NB4 (cell line): ENCODE measurements around the gene ADAMTSL1.

Experiments
- DNase-seq: peaks from one replicate; pipeline ENCODE4 v3.0.0; 2010; ENCODE audit warnings: low read depth
- H3K4me3 ChIP-seq: one replicate; pipeline ENCODE4 v1.5.1; 2011; ENCODE audit warnings: mild to moderate bottlenecking, low read depth, low read length, moderate library complexity
- CTCF ChIP-seq: IDR thresholded peaks from one replicate; pipeline ENCODE4 v1.5.1; 2012; ENCODE audit warnings: low read depth, low read length
- MYC ChIP-seq: IDR thresholded peaks from 2 replicates; pipeline ENCODE4 v1.6.1; 2011; ENCODE audit warnings: low read depth, low read length
- POLR2A ChIP-seq: IDR thresholded peaks from 2 replicates; pipeline ENCODE4 v1.6.1; 2011; ENCODE audit warnings: mild to moderate bottlenecking; ENCODE audit not compliant: insufficient read length; ENCODE audit errors: extremely low read depth
- TF ChIP-seq, protein P1 (sequence below): IDR thresholded peaks from 2 replicates; pipeline ENCODE4 v1.6.1; 2011; ENCODE audit warnings: low read depth, low read length

ADAMTSL1 gene

DNA sequence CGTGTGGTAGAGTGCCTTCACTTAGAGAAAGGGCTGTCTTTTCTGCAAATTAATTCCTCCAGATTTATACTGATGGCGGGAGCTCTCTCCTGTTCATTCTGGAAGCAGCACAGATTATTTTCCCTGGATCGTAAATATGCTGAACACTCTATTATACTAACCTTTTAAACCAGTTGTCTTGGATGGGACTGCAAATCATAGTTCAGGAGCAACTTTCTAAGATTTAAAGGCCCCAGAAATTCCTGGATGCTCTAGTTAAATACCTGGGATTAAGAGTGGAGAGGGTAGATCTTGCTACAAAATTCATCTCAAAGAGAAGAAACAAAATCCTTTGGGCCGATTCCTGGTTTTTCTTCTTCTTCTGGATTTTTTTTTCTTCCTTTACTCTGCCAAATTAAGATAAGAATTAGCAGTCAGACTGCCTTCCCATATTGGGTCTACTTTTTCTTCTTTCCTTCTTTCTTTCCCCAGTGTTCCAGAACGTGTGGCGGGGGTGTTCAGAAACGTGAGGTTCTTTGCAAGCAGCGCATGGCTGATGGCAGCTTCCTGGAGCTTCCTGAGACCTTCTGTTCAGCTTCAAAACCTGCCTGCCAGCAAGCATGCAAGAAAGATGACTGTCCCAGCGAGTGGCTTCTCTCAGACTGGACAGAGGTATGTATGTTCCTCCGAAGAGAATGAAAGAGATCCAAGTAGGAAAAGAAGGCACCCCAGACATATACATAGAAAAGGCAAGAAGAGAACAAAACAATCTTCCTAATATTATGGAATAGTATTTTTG is 296.4 kb downstream of the ADAMTSL1 start:
- TF ChIP-seq CTCF (no peak), MYC (no peak)
- DNase-seq, result no peak
- H3K4me3 ChIP-seq, result no peak overlapping the region

DNA sequence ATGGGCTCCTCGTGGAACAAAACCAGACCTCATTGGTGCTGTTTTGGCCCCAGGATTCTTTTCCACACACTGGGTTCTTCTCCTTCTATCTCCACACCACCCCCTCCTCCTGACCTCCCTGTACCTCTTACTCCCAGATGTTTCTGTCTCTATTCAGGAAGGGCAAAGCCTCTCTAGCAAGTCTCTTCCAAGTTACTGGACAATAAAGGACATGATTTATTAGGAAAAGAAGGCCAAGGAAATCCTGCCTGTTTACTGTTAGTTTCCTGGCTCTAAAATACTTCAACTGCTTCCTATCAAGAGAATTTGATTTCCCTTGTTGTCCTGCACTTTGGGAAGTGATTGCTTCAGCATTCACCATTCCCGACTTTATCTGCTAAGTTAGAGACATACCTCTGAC is 297.1 kb downstream of the ADAMTSL1 start:
- DNase-seq, result no peak
- H3K4me3 ChIP-seq, result no peak overlapping the region
- TF ChIP-seq CTCF, result no peak
- TF ChIP-seq, protein P1, sequence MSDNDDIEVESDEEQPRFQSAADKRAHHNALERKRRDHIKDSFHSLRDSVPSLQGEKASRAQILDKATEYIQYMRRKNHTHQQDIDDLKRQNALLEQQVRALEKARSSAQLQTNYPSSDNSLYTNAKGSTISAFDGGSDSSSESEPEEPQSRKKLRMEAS, result no peak
- TF ChIP-seq POLR2A, result no peak
- TF ChIP-seq MYC, result no peak

GRCh38 chr9:18771763-18772162 is 297.8 kb downstream of the ADAMTSL1 start:
- TF ChIP-seq POLR2A (no peak), CTCF (no peak), MYC (no peak)
- TF ChIP-seq, protein P1, result no peak
- DNase-seq, result no peak
- H3K4me3 ChIP-seq, result no peak overlapping the region

DNA sequence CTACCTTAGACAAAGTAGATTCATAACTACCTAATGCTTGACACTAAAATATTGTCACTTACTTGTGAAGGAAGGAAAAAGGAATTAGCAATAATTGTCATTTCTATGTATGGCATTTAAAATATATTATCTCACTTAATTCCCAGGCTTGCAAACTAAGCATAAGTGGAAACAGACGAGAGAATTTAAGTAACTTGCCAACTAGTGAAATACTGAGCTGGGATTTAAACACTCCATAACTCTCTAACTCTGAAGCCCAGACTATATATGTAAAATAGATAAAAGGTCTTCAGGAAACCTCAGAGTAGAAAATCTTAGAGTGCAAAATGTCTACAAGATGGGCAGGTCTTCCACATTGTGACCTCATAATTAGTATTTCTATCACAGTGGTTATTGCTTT is 301.3 kb downstream of the ADAMTSL1 start:
- no peak for DNase-seq
- H3K4me3 ChIP-seq, result no peak overlapping the region
- TF ChIP-seq, protein P1, result no peak
- no peak for TF ChIP-seq POLR2A
- no peak for TF ChIP-seq CTCF
- TF ChIP-seq MYC, result no peak

- TF ChIP-seq, protein P1, result no peak
- no peak for TF ChIP-seq MYC
- no peak for TF ChIP-seq POLR2A
- TF ChIP-seq CTCF, result no peak
- no peak for DNase-seq
- no peak overlapping the region for H3K4me3 ChIP-seq
Measured at GRCh38 chr9:18775930-18776329, 302.0 kb downstream of the ADAMTSL1 start.
